Stimulated activated CD8-positive, alpha-beta memory T cell treated with anti-CD3 and anti-CD28 coated beads, Interleukin-2, amount 100 ng/mL, for 48 hours (primary cell): Measurements from ENCODE around the gene DCXR.

ENCODE experiments used
- DNase-seq, 2 donors: peaks; one replicate each; pipeline ENCODE4 v3.0.0-alpha.2; 2020; ENCODE audit warnings: low read depth in 2 of 2

The DCXR gene

GRCh38 chr17:82022981-82023446 lies 14.5 kb downstream of the DCXR start, which contains the start of gene LRRC45:
Gene LRRC45, plus strand, starts transcription at chr17:82023305. Its CDS starts 339 bp downstream, at chr17:82023644.
- peak; percentile 99 to 100 for DNase-seq

GRCh38 chr17:82022310-82022980 lies 15.1 kb downstream of the DCXR start, which contains the start of gene CENPX:
Gene CENPX, minus strand, starts transcription at chr17:82022878. Its CDS starts 17 bp downstream, at chr17:82022861.
- DNase-seq: no peak

- no peak for DNase-seq
These were observed 15.6 kb downstream of the DCXR start for GRCh38 chr17:82021900-82022309.

- no peak for DNase-seq
These were observed 16.2 kb downstream of the DCXR start for GRCh38 chr17:82021107-82021899.

GRCh38 chr17:82020572-82021106 lies 16.9 kb downstream of the DCXR start:
- DNase-seq: no peak

GRCh38 chr17:82019690-82020571 lies 17.6 kb downstream of the DCXR start:
- DNase-seq: peak; percentile 66 to 72

GRCh38 chr17:82018989-82019689 lies 18.4 kb downstream of the DCXR start:
- no peak for DNase-seq

- no peak for DNase-seq
These were observed 19.1 kb downstream of the DCXR start for GRCh38 chr17:82018152-82018988.

GRCh38 chr17:82017612-82018151 lies 19.8 kb downstream of the DCXR start:
- no peak for DNase-seq

- DNase-seq: no peak
These were observed 20.5 kb downstream of the DCXR start for GRCh38 chr17:82016875-82017459.

- no peak for DNase-seq
These were observed 21.2 kb downstream of the DCXR start for GRCh38 chr17:82016061-82016874.

- no peak for DNase-seq
These were observed 22.1 kb downstream of the DCXR start for GRCh38 chr17:82015311-82015971.

- DNase-seq: no peak
These were observed 22.6 kb downstream of the DCXR start for GRCh38 chr17:82014971-82015310.

GRCh38 chr17:82014432-82014831 lies 23.1 kb downstream of the DCXR start:
- DNase-seq: no peak

- DNase-seq: no peak
These were observed 23.6 kb downstream of the DCXR start for GRCh38 chr17:82013772-82014321.

GRCh38 chr17:82013341-82013740 lies 24.2 kb downstream of the DCXR start:
- no peak for DNase-seq

- no peak for DNase-seq
These were observed 24.7 kb downstream of the DCXR start for GRCh38 chr17:82012640-82013295.
